NCI-H2196 (cell line): Measurements from ENCODE around the gene COA5.
"Not testable (repeated sequence)": the region's sequence is repeated elsewhere in the genome, so short reads cannot be mapped to it uniquely, and the experiment has no call there.

Experiments used
- DNase-seq: peaks from one replicate; lab custom pipeline; 2025; ENCODE audit not compliant: unreplicated experiment; lab: John Stamatoyannopoulos, UW

Gene COA5

DNA sequence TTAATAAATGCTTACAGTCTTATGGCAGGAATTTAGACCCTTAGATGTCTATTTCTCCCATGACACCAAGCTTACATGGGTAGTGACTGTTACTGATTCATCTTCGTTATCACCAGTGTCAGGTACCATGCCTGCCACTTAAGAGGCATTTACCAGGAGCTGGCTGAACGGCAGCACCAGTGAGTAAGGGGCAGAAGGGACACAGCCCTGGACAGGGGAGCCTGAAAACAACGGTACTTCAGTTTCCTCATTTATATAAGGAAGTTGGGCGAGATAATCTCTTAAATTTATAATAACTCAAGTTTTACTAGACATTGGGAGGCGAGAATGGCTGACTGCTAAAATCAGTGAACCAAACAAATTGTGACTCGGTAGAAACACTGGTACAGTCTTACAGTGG is 1.2 kb downstream of the COA5 start:
- no peak for DNase-seq

DNA sequence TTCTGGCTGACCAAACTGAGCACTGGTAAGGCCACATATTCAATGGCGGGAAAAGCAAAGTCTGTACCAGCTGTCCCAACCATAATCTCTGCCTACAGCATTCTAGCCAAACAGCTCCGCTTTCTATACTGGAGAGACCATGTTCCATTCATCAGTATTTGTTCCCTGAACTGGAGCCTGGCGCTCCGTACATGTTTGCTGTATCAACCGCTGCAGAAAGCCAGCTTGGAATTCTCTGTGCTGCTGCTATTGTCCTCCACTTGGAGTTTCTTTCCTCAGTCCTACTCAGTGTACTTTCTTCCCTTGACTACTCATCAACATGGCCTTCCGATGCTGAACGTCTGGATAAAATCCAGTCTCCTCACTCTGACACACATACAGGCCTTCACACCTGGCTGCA is 1.9 kb downstream of the COA5 start:
- no peak for DNase-seq

DNA sequence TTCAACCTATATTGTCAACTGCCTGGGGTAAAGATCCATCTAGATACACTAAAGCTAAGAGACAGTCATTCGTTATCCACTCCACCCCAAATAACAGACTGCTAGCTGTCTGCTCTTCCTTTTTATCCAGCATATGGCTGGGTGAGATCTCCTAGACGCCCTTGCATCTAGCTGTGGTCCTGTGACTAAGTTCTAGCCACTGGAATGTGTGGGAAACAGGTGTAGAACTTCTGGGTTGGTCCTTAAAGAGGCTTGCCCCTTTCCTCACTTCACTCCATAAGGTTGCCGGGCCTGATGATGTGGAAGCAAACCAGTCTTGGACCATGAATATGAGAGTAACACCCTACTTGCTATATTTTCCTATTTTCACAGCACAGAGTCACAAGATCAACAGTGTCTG is 3.2 kb downstream of the COA5 start:
- DNase-seq = no peak

DNA sequence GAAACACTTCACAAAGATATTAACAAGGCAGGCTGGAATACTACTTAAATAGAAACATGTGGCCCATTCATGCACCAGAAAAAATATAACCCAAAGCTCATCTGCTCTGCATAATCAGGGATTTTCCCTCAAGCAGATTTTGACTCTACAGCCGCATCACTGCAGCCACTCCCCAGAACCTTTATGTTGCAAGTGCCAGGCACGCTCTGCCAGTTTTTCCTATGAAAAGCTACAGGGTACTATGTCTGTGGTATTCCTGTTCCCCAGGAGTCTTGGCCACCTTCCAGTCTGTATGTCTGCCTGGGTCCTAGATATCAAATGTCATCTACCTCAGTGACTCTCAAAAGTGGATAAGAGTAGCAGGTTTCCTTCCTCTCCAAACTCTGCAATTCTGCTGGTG is 3.8 kb downstream of the COA5 start:
- DNase-seq = peak; percentile 15

DNA sequence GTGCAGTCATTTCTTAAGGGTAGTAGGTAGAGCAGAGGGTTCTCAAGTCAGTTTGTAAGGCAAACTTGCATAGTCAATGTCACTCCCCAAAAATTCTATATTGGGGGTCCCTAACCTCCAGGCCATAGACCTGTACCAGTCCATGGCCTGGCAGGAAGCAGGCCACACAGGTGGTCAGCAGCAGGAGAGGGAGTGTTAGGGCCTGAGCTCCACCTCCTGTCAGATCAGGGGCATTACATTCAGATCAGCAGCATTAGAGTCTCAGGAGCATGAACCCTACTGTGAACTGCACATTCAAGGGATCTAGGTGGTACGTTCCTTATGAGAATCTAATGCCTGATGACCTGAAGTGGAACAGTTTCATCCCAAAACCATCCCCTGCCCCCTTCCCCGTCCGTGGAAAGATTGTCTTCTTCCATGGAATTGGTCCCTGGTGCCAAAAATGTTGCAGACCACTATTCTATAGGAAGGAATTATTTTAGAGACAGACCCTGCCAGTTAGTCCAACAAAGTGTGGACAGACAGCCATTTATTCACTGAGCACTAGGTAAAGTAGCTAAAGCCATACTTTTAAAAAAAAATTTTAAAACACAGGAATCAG is 6.7 kb downstream of the COA5 start:
- peak; percentile 45 for DNase-seq

DNA sequence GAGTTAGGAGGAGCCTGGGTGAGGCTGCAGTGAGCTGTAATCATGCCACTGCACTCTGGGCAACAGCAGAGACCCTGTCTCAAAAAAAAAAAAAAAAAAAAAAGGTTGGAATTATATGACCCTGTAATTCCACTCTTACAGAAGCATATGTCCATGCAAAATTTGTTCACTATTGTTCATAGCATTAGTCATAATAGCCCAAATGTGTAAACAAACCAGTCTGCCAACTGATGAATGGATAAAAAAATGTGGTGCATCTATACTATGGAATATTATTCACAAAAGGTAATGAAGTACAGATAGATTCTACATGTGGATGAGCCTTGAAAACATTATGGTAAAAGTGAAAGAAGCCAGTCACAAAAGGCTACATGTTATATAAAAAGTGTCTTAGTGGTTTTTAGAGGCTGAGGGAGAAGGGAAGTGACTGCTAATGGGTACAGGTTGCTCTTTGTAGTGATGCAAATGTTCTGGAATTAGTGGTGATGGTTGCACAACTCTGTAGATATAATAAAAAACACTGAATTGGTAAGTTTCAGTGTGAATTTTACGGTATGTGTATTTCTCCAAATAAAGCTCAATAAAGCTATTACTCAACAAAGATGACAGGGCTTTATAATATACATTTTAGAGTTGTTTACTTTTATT is 9.4 kb downstream of the COA5 start:
- DNase-seq = no peak

DNA sequence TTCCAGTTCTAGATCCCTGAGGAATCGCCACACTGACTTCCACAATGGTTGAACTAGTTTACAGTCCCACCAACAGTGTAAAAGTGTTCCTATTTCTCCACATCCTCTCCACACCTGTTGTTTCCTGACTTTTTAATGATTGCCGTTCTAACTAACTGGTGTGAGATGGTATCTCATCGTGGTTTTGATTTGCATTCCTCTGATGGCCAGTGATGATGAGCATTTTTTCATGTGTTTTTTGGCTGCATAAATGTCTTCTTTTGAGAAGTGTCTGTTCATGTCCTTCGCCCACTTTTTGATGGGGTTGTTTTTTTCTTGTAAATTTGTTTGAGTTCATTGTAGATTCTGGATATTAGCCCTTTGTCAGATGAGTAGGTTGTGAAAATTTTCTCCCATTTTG is 13.6 kb downstream of the COA5 start:
- not testable (repeated sequence) for DNase-seq

DNA sequence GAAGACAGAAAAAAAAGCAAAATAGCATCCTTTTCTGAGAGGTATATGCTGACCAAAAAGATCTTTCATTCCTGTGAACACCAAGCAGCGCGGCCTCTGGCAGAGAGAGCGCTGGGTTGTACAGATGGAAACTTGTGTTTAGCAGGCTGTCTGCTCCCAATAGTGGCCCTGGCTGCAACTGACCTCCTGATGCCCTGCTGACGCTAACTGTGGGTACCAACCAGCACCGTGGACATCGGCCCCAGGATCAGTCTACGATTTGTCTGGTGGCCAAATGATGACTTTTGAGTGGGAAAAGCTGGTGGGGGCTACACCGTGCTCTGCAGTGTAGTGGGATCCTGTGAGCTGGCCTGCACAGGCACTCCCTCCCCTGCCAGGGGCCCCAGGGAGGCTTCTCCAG is 15.7 kb downstream of the COA5 start:
- DNase-seq = no peak

DNA sequence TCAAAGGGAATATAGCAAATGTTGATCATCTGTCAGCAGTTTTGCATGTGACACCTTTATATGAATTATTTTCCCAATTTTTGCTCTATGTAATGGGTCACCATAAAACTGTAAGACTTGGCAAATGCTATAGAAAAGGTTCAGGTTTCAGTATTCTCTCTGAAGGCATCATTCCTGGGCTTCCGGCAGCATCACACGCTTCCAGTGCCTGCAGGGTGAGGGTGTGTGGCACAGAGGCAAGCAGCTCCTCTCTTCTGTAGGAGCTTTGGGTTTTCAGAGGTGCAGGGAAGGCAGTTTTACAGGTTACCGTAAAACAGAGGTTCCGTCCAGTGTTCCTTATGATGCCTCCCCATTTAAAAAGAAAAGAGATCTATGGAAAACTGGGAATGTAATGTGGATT is 18.8 kb downstream of the COA5 start:
- no peak for DNase-seq

DNA sequence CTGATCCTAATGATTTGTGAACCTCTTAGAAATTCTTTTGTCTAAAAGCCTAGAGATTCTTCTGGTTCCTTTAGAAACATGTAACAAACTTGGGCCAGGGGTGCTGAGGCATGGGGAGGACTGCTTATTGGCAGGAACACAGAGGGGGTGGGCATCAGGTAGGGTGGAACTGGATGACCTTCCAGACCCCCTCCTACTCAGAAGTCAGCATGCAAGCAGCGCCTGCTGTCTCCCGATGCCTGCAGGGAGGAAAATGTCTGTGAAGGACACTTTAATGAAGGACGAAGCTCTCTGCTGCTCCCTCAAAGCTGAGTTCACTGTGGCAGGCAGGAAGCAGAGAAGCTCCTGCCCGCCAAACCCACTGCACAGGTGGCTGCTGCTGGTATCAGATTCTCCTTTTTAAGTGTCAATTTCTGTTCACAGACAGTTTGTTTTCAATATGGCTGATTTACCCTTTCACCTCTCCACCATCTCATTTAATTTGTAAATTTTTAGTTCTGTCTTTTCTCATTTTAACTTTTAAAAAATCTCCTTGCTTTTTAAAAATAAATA is 19.4 kb downstream of the COA5 start:
- DNase-seq = no peak

DNA sequence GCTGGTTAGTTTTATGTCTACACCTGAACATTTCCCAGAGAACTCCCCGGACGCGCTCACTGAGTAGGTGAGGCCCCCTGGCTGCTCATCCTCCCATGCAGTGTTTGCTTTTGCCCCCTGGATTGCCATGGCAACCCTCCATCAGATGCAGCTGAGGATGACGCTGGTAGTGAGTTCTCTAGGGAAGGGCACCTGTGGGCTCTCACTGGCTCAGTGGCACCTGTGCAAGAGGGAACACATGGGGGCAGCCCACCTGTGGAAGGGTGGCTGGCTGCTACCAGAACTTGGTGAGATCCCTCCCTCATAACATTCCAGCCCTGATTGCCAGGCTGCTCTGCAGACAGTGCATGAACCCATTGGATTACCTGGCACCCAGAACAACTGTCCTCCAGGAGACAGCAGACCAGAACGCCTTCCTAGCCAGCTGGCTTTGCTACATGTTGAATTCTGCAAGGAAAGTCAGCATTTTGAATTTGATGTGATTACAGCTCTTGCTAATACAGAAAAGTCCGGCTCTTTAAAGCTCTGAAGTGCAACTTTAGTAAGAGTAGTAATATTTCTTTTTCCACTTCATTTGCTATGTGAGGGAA is 21.7 kb downstream of the COA5 start:
- no peak for DNase-seq

DNA sequence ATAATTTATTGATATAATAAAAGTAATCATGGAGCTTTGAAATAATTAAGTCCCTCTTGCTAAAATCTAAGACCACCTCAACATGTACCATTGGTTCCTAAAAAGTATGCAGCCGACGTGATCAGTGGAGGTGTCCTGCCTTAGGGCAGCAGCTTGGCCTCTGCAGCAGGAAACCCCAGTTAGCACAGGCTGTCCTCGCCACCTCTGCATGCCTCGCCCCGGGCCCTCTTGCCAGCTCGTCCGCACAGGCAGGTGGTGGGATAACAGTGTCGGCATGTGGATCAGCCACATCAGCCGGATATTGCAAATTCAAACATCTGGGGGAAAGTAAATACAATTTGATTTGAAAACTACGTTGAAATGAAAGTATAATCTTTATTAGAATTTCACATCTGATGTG is 22.9 kb downstream of the COA5 start:
- DNase-seq = no peak

DNA sequence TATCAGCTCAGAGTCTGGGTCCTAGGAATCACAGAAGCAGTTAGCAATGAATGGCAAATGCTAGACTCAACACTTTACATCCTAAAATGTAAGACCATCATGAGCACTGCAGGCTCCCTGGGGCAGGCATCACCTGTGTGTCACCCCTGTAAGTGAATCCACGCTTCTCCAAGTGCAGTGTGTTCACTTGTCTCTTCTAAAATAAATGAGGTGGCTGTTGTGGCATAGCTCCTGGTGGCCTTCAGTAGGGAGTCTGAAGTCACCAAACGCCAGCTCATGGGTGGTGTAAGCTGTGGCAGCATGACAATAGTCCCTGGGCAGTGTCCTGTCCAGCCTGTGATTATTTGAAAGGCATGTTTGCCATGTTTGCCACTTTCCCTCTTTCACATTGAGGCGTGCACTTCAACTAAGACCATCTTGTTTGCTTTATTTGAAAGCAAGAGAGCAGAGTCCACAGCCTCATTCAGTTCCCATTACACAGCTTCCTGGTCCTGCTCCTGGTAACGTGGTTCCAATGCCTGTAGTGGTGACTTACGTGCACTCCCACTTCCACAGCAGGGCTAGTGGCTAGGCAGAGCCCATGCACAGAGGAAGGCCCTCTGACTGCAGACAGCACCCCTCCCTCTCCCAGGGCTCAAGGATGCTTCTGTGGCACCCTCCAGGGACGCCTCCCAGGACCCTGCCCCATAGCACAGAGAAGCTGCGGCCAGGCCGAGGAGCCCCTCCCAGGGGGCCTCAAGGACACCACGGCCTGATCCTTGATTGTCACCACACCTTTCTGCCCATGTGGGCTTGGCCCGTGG is 24.3 kb downstream of the COA5 start:
- no peak for DNase-seq

DNA sequence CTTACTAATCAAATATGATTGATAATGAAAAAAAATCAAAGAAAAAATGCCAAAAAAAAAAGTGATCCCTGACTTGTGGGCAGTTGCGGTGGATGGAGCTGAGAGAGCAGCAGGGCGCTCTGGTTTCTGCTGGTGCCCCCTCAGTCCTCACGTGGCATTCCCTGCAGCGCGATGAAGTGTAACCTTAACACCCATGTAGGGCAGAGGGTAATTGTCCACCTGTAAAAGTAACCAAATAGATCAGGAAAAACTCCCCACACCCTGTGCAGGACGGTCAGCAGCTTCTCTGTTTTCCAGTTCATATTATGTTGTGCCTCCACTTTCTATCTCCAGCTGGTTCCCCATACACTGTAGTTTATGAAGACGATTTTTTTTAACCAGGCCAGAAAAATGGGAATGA is 25.0 kb downstream of the COA5 start:
- DNase-seq = no peak

DNA sequence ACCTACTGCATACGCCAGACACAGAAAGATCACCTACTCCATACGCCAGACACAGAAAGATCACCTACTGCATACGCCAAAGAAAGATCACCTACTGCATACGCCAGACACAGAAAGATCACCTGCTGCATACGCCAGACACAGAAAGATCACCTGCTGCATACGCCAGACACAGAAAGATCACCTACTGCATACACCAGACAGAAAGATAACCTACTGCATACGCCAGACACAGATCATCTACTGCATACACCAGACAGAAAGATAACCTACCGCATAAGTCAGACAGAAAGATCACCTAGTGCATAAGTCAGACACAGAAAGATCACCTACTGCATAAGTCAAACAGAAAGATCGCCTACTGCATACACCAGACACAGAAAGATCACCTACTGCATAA is 25.8 kb downstream of the COA5 start:
- no peak for DNase-seq

DNA sequence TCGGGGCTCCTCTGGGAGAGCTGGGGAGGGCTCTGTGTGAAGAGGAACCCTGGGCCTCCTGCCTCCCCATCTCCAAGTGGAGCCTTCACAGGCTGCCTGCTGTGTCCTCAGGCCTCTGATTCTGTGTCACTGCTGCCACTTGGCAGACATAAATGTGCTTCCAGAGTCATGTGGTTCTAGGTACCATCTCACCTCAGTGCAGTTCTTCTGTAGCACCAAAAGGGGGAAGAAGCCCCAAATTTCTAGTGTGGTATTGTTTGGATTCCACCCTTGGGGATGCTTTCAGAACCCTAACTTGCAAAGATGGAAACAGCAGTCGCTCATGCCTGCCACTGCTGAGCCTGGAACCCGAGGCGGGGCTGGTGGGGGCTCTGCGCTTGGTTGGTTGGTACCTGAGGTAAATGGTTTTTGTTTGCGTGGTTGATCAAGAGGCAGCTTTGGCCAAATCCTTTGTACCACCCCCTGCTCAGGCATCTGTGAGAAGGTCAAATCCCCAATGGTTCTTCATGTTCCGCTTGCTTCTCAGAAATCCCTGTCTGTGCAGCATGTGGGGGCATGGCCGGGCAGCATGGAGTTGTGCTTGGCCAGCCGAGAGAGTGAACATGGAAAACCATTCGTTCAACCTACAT is 27.5 kb downstream of the COA5 start:
- DNase-seq = no peak

DNA sequence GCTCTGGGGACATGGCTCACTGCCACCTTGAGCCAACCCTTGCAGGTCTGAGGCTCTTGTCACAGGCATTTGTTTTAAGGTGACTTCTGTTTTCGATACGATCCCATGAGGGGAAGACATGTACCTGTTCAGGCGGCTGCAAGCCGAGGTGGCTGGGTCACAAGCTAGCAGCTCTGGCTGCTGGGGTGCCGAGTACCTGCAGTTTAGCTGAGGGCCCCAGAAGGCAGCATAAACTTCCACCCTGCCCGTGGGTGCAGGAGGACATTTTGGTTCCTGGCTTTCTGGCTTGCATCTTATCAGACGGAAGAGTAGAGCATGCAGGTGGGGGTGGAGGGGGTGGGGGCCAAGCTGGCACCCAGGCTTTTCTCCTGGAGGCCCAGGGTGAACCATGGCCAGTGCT is 28.4 kb downstream of the COA5 start:
- no peak for DNase-seq

DNA sequence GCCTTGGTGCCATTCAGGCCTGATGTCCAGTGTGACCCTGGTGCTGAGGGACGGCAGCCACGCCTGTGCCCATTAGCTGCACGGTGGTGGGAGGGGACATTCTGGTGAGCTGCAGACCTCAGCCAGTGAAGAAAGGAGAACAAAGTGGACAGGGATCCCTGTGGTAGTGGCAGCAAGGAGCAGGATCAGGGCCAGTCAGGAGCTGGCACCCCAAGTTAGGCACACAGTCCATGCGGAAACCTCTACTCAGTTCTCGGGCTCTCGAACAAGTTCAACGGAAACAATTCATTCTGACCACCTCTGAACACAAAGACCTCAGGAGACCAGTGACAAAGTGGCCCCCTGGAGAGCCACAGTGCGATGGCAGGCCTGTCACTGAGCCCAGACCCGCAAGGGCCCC is 30.1 kb downstream of the COA5 start:
- DNase-seq = no peak

DNA sequence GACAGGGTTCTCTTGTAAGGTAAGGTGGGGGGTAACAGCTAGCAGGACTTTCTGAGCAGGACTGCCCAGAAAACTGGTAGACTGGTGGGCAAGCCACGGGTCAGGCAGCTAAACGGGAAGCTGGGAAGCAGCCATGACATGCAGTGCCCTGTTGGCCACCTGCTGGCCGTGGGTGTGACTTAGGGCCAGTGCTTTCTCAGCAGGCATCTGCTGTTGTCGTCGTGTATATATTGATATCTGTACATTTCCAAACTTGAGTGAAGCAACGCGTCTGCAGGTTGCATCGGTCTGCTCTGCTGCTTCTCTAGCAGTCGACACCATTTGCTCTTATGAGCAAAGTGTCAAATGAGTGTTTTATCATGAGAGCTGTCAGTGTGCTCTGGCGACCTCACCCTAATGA is 31.0 kb downstream of the COA5 start:
- DNase-seq = no peak

DNA sequence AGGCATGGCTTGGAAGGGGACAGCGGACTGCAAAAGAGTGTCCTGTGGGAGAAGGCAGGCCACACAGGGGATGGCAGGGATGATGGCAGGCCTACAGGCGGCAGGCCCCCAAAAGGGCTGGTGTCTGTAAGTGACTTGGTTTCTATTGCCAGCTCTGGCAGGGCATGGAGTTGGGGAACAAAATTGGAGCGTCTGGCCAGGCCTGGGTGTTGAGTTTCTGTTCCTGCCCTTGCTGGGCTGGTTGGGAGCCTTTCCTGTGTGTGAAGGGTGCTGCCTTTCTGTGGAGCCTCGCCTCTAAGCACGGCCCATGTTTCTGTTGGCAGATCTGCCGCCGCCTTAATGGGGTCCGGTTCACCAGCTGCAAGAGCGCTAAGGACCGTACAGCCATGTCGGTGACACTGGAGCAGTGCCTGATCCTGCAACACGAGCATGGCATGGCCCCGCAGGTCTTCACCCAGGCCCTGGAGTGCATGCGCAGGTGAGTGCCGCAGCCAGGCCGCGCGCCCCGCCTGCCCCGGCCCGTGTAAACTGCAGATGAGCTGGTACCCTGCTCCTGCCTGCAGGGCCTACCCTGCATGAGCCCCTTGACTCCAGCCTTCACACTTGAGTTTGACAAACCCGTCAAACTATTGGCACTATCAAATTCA is 31.5 kb downstream of the COA5 start:
- DNase-seq = no peak

DNA sequence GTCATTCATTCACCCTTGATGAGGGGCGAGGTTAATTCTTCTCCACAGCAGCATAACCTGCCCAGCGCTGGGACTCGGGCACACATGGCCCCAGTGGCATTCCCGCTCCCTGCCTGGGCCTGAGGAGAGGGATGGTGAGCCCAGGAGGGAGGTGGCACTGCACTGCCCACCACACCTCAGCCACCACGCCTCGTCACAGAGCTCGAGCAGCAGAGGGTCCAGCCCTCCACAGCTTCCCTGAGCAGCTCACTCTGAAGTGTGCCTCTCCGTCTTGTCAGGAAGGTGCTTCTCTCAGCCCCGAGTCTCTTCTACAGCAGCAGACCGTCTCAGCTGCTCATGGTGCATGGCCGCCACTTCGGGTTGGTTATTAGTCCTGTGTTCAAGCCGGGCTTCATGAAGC is 34.9 kb downstream of the COA5 start:
- DNase-seq = no peak
